NCI-H128 (cell line): ENCODE measurements around the gene TAS2R5.
"Not testable (repeated sequence)": the region's sequence is repeated elsewhere in the genome, so short reads cannot be mapped to it uniquely, and the experiment has no call there.

Experiments used
- DNase-seq: peaks from one replicate; lab custom pipeline; 2025; ENCODE audit not compliant: unreplicated experiment; lab: John Stamatoyannopoulos, UW

Gene TAS2R5

GRCh38 chr7:141789917-141790316, at the start of gene TAS2R5:
Gene TAS2R5, plus strand, starts transcription at chr7:141790217. Its CDS starts 145 bp downstream, at chr7:141790362.
- no peak for DNase-seq

- no peak for DNase-seq
Measured at GRCh38 chr7:141742229-141742628, 47.8 kb upstream of the TAS2R5 start.

- DNase-seq: no peak
Measured at GRCh38 chr7:141744131-141744530, 45.9 kb upstream of the TAS2R5 start.

GRCh38 chr7:141748396-141748795, 41.6 kb upstream of the TAS2R5 start:
- DNase-seq: no peak

- DNase-seq: not testable (repeated sequence)
Measured at GRCh38 chr7:141751904-141752303, 38.1 kb upstream of the TAS2R5 start.

- DNase-seq: no peak
Measured at GRCh38 chr7:141752634-141753033, 37.4 kb upstream of the TAS2R5 start.

GRCh38 chr7:141754939-141755338, 35.1 kb upstream of the TAS2R5 start:
- DNase-seq: no peak

GRCh38 chr7:141763797-141764196, 26.2 kb upstream of the TAS2R5 start, which contains the start of gene TAS2R3:
Gene TAS2R3, plus strand, starts transcription at chr7:141764097. Its CDS starts 62 bp downstream, at chr7:141764159.
- no peak for DNase-seq

- DNase-seq: not testable (repeated sequence)
Measured at GRCh38 chr7:141770083-141770583, 19.9 kb upstream of the TAS2R5 start.

GRCh38 chr7:141776374-141776773, 13.6 kb upstream of the TAS2R5 start, which contains the start of gene TAS2R4:
Gene TAS2R4, plus strand, starts transcription at chr7:141776674. Its CDS starts 1,815 bp downstream, at chr7:141778489.
- no peak for DNase-seq

- peak; percentile 4 for DNase-seq
Measured at GRCh38 chr7:141785706-141786552, 4.1 kb upstream of the TAS2R5 start.

- DNase-seq: no peak
Measured at GRCh38 chr7:141788296-141788695, 1.7 kb upstream of the TAS2R5 start.

- no peak for DNase-seq
Measured at GRCh38 chr7:141792526-141792925, 2.5 kb downstream of the TAS2R5 start.

GRCh38 chr7:141820067-141820466, 30.1 kb downstream of the TAS2R5 start:
- no peak for DNase-seq

- not testable (repeated sequence) for DNase-seq
Measured at GRCh38 chr7:141822432-141822831, 32.4 kb downstream of the TAS2R5 start.

GRCh38 chr7:141837683-141838082, 47.7 kb downstream of the TAS2R5 start:
- DNase-seq: no peak

GRCh38 chr7:141838581-141838980, 48.6 kb downstream of the TAS2R5 start:
- no peak for DNase-seq

GRCh38 chr7:141839256-141839655, 49.2 kb downstream of the TAS2R5 start:
- DNase-seq: no peak

- no peak for DNase-seq
Measured at GRCh38 chr7:141840708-141841107, 50.7 kb downstream of the TAS2R5 start.
